ENCODE data around the gene MX2.
"Not testable (repeated sequence)": the region's sequence is repeated elsewhere in the genome, so short reads cannot be mapped to it uniquely, and the experiment has no call there.

Gene MX2, protein sequence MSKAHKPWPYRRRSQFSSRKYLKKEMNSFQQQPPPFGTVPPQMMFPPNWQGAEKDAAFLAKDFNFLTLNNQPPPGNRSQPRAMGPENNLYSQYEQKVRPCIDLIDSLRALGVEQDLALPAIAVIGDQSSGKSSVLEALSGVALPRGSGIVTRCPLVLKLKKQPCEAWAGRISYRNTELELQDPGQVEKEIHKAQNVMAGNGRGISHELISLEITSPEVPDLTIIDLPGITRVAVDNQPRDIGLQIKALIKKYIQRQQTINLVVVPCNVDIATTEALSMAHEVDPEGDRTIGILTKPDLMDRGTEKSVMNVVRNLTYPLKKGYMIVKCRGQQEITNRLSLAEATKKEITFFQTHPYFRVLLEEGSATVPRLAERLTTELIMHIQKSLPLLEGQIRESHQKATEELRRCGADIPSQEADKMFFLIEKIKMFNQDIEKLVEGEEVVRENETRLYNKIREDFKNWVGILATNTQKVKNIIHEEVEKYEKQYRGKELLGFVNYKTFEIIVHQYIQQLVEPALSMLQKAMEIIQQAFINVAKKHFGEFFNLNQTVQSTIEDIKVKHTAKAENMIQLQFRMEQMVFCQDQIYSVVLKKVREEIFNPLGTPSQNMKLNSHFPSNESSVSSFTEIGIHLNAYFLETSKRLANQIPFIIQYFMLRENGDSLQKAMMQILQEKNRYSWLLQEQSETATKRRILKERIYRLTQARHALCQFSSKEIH

DNA sequence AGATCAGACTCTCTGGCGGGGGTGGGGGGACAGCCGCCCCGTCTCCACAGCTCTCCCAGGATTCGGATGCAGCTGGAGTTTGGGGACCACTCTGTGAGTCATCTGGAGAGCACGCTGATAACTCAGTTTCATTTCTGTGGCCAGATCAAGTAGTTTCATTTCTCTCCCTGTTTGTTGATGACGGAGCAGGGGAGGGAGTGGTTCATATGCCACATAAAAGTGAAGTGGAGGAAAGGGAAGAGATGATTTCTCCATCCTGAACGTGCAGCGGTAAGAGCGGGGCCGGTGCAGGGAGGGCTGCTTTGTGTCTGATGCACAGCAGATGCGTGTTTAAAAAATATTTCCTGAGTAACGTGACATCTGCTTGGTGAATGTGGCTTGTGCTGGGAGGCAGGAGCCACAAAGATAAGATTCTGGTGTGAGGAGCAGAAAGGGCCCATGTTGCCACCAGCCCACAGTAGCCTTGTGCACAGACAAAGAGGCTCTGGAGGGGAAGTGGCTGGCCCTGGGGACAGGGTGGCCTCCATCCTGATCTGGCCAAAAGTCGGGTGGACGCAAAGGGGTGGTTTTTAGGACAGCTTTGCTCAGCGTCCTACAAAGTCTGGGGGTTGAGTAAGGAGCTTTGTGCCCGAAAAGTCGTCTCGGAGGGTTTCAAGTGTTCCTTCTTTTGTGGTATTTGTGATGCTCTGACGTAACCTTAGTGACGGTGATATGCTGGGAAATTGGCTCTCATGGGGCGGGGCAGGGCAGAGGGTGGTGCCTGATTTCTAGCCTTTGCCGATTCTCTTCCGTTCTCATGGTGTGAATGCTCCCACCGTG, at the start of gene MX2:
TSS of gene MX2 (plus strand) at position 242 of the 819 bp plus-strand sequence. CDS start 14,880 bp downstream, outside the sequence.
- FAIRE-seq, result peak; percentile 97

DNA sequence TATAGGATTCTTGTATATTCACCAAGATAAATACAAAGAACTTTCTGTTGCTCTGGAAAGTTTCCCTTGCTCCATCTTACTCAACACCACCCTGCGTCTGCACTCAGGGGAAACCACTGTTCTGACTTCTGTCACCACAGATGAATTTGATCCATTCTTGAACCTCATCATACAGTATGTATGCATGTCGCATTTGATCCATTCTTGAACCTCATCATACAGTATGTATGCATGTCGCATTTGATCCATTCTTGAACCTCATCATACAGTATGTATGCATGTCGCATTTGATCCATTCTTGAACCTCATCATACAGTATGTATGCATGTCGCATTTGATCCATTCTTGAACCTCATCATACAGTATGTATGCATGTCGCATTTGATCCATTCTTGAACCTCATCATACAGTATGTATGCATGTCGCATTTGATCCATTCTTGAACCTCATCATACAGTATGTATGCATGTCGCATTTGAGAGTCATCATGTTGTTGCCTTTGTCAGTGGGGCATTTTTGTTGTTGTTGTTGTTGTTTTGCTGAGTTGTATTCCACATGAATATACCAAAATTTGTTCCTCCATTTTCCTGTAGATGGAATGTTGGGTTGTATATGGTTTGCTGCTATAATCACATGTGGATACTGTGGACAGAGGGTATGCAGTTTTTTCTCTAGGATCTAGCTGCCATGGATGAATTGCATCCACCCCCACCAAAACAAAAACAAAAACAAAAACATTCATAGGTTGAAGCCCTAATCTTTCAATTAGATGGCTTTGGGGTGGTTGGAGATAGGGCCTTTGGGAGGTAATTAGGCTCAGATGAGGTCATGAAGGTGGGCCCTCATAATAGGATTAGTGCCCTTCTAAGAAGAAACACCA, 48.3 kb upstream of the MX2 start:
- DNase-seq (ENCODE audit: extremely low spot score, insufficient read length, low read depth); FAIRE-seq: not testable (repeated sequence)

More for the DNA sequence above, at the start of gene MX2:
- DNase-seq (ENCODE audit: extremely low spot score, insufficient read length, low read depth), result no peak

DNA sequence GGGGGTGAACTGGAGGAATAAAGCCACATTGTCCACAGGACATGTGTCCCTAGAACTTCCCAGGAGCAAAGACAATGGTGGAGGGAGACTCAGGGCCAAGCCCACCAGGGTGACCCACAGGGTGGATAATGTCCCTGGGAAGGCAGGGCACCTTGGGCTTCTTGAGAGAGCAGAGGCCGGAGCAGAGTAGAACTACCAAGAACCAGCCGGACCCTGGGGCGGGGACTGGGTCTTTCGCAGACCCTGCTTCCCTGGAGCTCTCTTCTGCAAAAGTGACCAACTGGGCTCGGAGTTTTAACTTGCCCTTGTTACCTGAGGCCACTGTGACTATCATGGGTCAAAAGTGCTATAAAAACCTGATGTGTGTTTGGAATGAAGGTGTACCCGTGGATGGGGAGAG, 46.1 kb upstream of the MX2 start:
- FAIRE-seq (no peak), DNase-seq (ENCODE audit: extremely low spot score, insufficient read length, low read depth) (no peak)

DNA sequence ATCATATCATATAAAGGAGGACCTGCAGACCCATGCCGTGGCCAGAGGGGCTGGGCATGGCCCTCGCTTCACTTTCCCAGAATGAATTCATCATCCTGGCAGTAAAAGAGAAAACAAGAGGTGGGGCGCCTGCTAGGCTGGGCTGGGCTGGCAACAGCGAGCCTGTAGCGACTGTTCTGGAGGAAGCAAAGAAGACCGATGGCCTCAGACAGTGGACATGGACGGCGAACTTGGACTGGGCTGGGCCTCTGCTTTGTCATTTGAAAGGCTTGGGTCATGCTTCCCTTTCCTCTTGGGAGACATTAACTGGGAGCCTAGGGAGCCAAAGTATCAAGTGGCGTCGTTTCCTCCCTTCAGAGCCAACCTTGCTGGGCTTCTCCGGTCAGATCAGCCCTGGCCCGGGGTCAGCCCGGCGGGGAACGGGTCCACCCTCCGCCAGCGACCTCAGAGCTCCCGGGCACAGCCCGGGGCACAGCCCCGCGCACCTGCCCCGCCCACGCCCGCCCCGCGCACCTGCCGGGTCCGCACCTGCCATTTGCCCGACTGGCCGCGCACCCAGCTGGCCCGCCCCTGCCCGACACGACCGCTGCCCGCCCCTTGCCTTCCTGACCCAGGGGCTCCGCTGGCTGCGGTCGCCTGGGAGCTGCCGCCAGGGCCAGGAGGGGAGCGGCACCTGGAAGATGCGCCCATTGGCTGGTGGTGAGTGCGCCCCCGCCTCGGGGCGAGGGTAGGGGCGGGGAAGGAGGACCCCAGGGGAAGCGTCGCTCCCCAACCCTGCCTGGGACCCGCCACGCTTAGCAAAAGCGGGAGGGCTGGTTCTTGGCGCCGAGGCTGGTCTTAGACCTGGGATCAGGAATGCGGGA, 45.4 kb upstream of the MX2 start, which contains the start of gene FAM3B:
TSS of gene FAM3B (plus strand) at position 602 of the 863 bp plus-strand sequence. CDS start at position 681, 79 bp downstream.
- DNase-seq (ENCODE audit: extremely low spot score, insufficient read length, low read depth), result no peak
- FAIRE-seq, result no peak

DNA sequence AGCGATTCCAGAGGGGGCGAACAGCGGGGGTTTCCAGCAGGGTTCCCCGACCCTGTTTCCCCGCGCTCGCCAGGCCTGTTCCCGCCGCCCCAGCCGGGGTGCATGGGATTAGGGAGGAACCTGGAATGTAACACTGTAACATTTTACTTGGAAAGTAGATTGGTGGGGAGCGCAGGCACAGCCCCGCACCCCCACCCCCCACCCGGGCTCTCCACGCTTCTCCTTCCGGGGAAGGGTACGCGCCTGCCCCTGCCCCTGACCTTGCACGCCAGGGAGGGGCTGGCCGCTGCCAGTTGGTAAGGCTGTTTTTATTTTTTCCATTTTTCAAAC, 44.8 kb upstream of the MX2 start:
- no peak for DNase-seq (ENCODE audit: extremely low spot score, insufficient read length, low read depth)
- FAIRE-seq, result no peak

DNA sequence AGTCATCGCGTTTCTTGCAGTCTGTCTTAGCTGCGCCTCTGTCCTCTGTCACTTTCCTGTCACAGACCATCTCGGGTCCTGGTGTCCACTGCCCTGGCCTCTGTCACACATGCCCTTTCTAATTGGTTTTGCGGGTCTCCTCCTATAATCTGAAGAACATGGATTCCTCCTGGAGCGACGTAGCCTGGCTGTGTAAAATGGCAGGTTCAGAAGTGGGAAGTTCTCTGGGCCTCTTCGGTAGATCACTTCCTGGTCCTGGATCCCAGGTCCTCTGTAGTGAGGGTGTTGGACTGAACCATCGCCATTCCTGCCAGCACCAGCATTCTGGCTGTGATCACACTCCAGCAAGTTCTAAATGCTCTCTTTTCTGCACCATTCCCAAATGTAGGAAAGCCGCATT, 44.4 kb upstream of the MX2 start:
- DNase-seq (ENCODE audit: extremely low spot score, insufficient read length, low read depth), result no peak
- no peak for FAIRE-seq

DNA sequence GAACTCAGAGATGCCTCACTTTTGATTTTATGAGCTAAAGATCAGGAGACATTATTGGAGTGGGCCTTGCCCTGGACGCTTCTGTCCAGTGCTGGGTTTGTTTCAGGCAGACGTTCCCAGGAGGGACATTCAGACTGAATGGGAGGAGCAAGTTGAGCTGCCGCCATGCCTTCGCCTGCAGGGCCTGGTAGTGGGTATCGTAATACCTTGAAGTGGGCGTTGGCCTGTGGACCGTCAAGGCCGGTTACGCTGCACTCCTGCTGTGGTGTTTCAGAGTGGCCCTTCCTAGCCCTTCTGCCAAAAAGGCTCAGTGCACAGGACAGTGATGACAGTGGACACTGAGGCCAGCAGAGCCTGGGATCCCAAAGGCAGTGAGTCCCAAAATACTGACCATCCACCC, 43.6 kb upstream of the MX2 start:
- FAIRE-seq, result no peak

DNA sequence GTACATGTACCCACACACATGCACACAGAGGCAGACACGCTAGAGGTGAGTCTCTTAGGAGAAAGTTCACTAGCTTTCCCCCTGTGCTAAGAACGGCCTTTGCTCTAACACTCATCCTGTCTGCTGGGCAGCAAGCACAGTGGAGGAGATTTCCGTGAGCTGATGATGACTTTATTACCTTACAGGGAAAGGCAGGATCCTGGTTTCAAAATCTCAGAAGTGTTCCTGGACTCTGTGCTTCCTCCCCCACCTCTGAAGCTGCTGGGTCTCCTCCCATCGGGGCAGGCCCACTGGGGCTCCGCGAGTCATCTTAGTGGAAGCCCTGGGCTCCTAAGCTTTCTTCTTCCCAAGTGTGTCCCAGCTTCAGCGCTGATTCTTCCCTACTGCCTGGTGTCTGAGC, 42.6 kb upstream of the MX2 start:
- DNase-seq (ENCODE audit: extremely low spot score, insufficient read length, low read depth) (no peak), FAIRE-seq (no peak)

More for the DNA sequence above, 43.6 kb upstream of the MX2 start:
- no peak for DNase-seq (ENCODE audit: extremely low spot score, insufficient read length, low read depth)

DNA sequence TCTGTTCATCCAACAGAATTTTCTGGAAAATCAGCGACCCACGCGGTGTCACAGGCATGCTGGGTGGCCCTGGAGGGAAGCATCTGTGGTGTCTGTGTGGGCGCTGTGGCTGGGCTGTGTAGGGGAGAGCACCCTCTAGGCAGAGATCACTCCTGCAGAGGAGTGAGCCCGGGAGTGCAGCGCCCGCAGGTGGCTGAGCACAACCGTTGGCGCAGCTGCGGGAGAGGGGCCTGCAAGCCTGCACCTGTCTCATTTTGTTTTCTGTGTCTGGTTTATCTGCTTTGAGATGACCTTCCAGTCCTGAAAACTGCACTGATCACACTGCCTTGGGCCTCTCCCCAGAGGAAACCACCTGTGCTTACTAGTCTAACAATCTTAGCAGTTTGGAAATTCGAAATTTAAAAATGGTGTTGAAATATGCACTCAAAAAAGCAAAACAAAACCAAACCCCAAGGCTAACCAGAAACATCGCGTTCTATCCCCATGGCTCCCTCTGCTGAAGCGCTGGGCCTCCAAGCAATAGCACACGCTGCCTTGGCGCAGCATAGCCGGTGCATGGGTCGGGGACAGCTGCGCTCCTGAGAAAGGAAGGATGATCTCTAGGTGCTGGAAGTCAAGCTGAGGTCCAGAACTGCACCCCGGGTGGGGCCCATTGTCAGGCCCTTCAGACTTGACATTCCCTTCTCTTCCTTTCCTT, 40.5 kb upstream of the MX2 start:
- DNase-seq (ENCODE audit: extremely low spot score, insufficient read length, low read depth) (no peak), FAIRE-seq (no peak)

DNA sequence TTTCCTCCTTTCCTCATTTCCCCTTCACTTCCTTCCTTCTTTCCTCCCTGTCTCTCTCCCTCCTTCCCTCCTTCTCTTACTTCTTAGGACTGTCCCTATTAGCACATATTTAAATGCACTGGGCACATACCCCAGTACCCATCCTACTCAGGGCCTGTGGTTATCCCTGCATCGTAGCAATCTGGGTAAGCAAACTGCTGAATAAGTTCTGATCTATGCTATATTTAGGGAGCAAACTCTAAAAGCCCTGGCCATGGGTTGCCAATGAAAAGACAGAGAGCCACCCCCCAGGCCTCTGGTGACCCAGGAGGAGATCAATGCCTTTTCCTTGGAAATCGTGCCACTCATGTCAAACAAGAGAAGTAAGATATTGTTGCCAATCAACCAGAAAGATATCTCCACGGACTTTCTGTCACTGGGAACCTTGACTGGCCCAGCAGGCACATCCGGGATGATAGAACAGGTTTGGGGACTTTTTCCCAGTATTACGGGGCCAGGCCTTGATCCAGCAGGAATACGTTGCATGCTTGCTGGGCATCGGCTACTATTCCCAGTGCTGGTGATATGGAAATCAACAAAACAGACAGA, 39.8 kb upstream of the MX2 start:
- FAIRE-seq (no peak), DNase-seq (ENCODE audit: extremely low spot score, insufficient read length, low read depth) (no peak)

DNA sequence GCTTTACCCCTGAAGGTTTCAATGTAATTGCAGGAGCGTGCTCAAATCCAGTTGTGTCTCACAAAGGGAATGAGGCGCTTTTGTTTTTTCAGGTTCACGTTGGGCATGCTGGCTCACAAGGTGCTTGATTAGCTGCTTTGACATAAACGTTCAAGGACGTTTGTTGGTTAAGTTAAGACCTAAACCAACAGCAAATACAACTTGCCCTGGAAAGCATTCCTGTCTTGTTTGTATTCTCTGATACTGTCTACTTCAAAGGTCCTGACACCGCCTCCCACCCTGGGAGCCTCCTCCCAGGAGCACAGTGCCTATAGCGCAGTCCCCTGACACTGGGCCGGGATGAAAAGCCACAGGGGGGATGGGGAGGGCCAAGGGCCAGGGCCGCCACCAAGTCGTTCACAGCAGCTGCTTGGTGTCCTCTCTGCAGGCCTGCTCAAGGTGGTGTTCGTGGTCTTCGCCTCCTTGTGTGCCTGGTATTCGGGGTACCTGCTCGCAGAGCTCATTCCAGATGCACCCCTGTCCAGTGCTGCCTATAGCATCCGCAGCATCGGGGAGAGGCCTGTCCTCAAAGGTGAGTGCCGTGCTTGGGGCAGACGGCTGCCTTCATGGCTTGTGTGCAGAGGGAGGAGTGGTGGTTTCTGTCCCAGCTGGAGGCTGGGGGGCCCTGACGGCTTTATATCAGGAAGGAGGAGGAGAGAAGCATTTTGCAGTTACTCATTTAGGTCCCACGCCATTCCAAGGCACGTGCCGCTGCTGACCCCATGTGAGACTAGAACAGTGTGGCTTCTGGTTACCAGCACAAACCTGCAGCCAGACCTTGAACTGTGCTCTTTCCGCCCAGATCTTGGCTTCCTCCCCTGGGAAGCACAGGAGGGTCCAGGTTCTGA, 39.1 kb upstream of the MX2 start:
- FAIRE-seq (no peak), DNase-seq (ENCODE audit: extremely low spot score, insufficient read length, low read depth) (no peak)

DNA sequence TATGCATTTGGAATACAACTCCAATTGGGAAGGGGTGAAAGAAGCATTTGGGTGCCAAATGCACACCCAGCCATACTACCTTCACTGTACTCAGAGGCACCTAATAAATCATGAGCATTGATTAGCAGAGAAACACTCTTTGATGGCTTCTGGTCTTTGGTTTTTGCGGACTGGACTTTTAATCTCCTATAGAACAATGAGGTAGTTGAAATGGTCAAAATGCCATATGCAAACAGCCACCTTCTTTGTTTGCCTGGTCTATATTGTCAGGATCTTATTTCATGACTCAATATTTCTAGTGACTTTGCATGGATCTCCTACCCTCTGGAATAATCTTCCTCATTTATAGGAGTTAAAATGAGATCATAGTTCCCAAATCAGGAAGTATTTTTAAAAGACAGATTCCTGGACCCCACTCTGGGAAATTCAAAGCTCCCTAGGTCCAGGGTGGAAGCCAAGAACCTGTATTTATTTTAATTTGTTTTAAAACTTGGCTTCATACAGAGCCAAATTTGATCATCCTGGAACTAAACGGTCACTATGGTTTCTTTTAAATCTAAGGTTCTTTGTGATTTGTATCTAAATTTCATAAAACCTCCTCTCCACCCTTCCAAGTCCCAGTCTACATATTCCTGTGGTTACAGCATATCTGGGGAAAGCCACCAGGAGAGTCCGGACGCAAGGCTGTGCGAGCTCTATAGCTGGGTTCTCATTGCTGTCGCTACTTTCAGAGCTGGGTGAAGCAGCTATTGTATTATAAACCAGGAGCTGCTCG, 36.5 kb upstream of the MX2 start:
- DNase-seq (ENCODE audit: extremely low spot score, insufficient read length, low read depth) (no peak), FAIRE-seq (no peak)

DNA sequence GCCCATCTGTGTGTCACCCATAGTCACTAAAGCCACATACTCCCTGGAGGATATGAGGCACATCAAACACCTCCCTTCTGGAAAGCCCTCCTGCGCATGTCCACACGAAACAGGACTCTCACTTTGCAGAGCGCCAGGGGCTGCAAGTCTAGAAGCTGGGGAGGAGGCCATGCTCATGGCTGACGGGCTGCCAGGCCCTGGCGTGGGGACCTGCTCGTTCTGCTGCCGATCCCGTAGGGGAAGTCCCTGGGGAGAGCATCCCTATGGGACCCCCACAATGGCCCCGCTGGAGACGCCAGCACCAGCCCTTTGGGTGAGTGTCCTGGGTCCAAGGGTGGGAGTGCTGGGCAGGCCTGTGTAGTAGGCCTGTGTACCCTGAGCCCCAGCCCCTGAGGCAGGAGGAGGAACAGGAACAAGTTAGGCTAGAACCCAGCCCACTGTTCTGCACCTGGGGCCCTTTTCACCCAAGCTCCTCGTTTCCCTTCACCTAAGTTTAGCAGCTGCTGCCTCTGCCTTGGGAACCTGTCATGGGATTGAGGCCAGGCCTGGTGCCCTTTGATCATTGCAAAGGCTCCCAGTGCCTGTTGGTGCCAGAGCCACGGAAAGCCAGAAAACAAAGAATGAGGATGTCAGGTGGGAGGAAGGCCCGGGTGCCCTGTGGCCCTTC, 35.3 kb upstream of the MX2 start:
- FAIRE-seq (no peak), DNase-seq (ENCODE audit: extremely low spot score, insufficient read length, low read depth) (no peak)

DNA sequence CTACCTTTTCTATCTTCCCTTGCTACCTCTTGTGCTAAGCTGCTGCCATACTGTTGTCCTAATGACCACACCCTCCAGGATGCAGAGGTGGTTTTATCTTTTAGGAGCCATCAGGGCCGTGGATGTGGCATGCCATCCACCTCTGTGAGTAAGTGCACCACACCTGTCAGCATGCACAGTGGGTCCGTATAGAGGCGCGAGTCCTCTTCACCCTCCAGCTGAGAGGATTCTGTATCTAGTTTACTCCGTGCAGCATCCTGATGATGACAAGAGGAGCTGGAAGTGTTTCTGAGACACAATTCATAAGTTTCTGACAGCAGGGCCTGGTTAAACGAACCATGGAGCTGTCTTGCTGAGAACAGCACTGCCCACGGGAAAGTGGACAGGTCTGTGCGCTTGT, 34.1 kb upstream of the MX2 start:
- no peak for DNase-seq (ENCODE audit: extremely low spot score, insufficient read length, low read depth)
- no peak for FAIRE-seq
